Osteoblast (primary cell): ENCODE results near the gene LSG1. TPM values are rescaled to one million over a fixed set of nuclear protein-coding genes. Genes with fewer than 3 reads are reported as not detected.

Experiments
- DNase-seq: peaks from one replicate; pipeline ENCODE4 v3.0.0; 2011; ENCODE audit warnings: low spot score, mixed read lengths; ENCODE audit not compliant: insufficient read length; ENCODE audit errors: missing footprints
- H2AFZ ChIP-seq: 2 replicates; pipeline ENCODE4 v1.6.0; 2011; ENCODE audit warnings: mild to moderate bottlenecking, low read length
- H3K27ac ChIP-seq: 2 replicates; pipeline ENCODE4 v1.5.1; 2011; ENCODE audit warnings: mild to moderate bottlenecking, low read depth, low read length, moderate library complexity
- H3K27me3 ChIP-seq: 2 replicates; pipeline ENCODE4 v1.6.0; 2012; ENCODE audit warnings: mild to moderate bottlenecking, control low read depth, inconsistent platforms, low read length, moderate library complexity; ENCODE audit not compliant: insufficient read depth
- H3K36me3 ChIP-seq: 2 replicates; pipeline ENCODE4 v1.5.1; 2011; ENCODE audit warnings: mild to moderate bottlenecking, low read length, control low read depth, moderate library complexity; ENCODE audit not compliant: insufficient read depth
- H3K4me1 ChIP-seq: 2 replicates; pipeline ENCODE4 v1.5.1; 2011; ENCODE audit warnings: mild to moderate bottlenecking, low read length, control low read depth, moderate library complexity; ENCODE audit not compliant: insufficient read depth
- H3K4me2 ChIP-seq: 2 replicates; pipeline ENCODE4 v1.6.0; 2011; ENCODE audit warnings: mild to moderate bottlenecking, low read length; ENCODE audit not compliant: insufficient read depth
- H3K4me3 ChIP-seq: fragments of 200-600 bp; sonication (generic); 3 replicates; pipeline ENCODE4 v1.5.1; 2012; ENCODE audit warnings: mild to moderate bottlenecking, low read length, inconsistent platforms; ENCODE audit not compliant: insufficient read depth
- H3K79me2 ChIP-seq: 2 replicates; pipeline ENCODE4 v1.6.0; 2012; ENCODE audit warnings: mild to moderate bottlenecking, low read length, control low read depth, inconsistent platforms; ENCODE audit not compliant: insufficient read depth
- H3K9me3 ChIP-seq: 2 replicates; pipeline ENCODE4 v1.5.1; 2011; ENCODE audit warnings: low read depth, low read length, control low read depth
- H4K20me1 ChIP-seq: 2 replicates; pipeline ENCODE4 v1.6.0; 2012; ENCODE audit warnings: mild to moderate bottlenecking, low read length, control low read depth; ENCODE audit not compliant: insufficient read depth
- CTCF ChIP-seq: IDR thresholded peaks from 2 replicates; pipeline ENCODE4 v1.5.1; 2011; ENCODE audit warnings: mild to moderate bottlenecking, low read depth, low read length, moderate library complexity; ENCODE audit errors: extremely low read depth
- total RNA-seq: library from RNA; depleted of rRNA; stranded (reverse); fragments of >200 nt; gene quantifications from 2 replicates; pipeline ENCODE4 v1.2.3, GENCODE V29; 2012

LSG1 gene
- total RNA-seq, 1 donor = 40.9 TPM

GRCh38 chr3:194689493-194689944, 17.5 kb upstream of the LSG1 start:
- Histone ChIP-seq H4K20me1 (peaks cover 24% of the 10 kb centered on the region), H3K4me3 (peak overlapping the region; percentile 27), H3K27ac (no peak overlapping the region), H3K4me2 (peak overlapping the region; percentile 88), H3K79me2 (peaks cover 14% of the 10 kb centered on the region), H3K27me3 (no peaks in the 10 kb centered on the region), H3K36me3 (no peaks in the 10 kb centered on the region), H3K4me1 (peaks cover 26% of the 10 kb centered on the region), H3K9me3 (no peaks in the 10 kb centered on the region), H2AFZ (no peak overlapping the region)
- no peak for TF ChIP-seq CTCF
- peak; percentile 92 for DNase-seq

- H3K27ac ChIP-seq = no peak overlapping the region
- H3K4me3 ChIP-seq = peak overlapping the region; percentile 27
- no peaks in the 10 kb centered on the region for H3K9me3 ChIP-seq
- TF ChIP-seq CTCF = no peak
- no peak overlapping the region for H2AFZ ChIP-seq
- H4K20me1 ChIP-seq = peaks cover 24% of the 10 kb centered on the region
- no peaks in the 10 kb centered on the region for H3K36me3 ChIP-seq
- peaks cover 26% of the 10 kb centered on the region for H3K4me1 ChIP-seq
- peak; percentile 69 for DNase-seq
- H3K79me2 ChIP-seq = peaks cover 14% of the 10 kb centered on the region
- no peaks in the 10 kb centered on the region for H3K27me3 ChIP-seq
- H3K4me2 ChIP-seq = peak overlapping the region; percentile 88
Measured at GRCh38 chr3:194688946-194689345, 17.0 kb upstream of the LSG1 start.

GRCh38 chr3:194688200-194688740, 16.3 kb upstream of the LSG1 start:
- TF ChIP-seq CTCF = no peak

GRCh38 chr3:194687638-194688199, 15.7 kb upstream of the LSG1 start:
- H3K27ac ChIP-seq = no peak overlapping the region
- no peaks in the 10 kb centered on the region for H3K9me3 ChIP-seq
- DNase-seq = peak; percentile 89
- H2AFZ ChIP-seq = no peak overlapping the region
- TF ChIP-seq CTCF = no peak
- peak overlapping the region; percentile 88 for H3K4me2 ChIP-seq
- H3K36me3 ChIP-seq = no peaks in the 10 kb centered on the region
- peak overlapping the region; percentile 80 for H3K4me3 ChIP-seq
- H3K4me1 ChIP-seq = peaks cover 32% of the 10 kb centered on the region
- peaks cover 24% of the 10 kb centered on the region for H4K20me1 ChIP-seq
- H3K79me2 ChIP-seq = peaks cover 14% of the 10 kb centered on the region
- no peaks in the 10 kb centered on the region for H3K27me3 ChIP-seq

More at GRCh38 chr3:194688200-194688740, 16.3 kb upstream of the LSG1 start:
- no peaks in the 10 kb centered on the region for H3K9me3 ChIP-seq
- H3K27me3 ChIP-seq = no peaks in the 10 kb centered on the region
- H3K4me3 ChIP-seq = peak overlapping the region; percentile 80
- peak overlapping the region; percentile 88 for H3K4me2 ChIP-seq
- H3K36me3 ChIP-seq = no peaks in the 10 kb centered on the region
- H3K27ac ChIP-seq = no peak overlapping the region
- peaks cover 27% of the 10 kb centered on the region for H3K4me1 ChIP-seq
- no peak overlapping the region for H2AFZ ChIP-seq
- DNase-seq = peak; percentile 92
- H3K79me2 ChIP-seq = peaks cover 14% of the 10 kb centered on the region
- H4K20me1 ChIP-seq = peaks cover 24% of the 10 kb centered on the region
